H1 (cell line): ENCODE results near the gene RFLNA. TPM values are rescaled to one million over a fixed set of nuclear protein-coding genes. Genes with fewer than 3 reads are reported as not detected.

Source experiments
- CTCF ChIA-PET: fragments of 300-600 bp; sonication (Branson Sonifier 250); formaldehyde crosslinking; loops from one replicate; lab custom pipeline; 2021; ENCODE audit not compliant: partially characterized antibody; lab: Charles Lee
- POLR2A ChIA-PET: fragments of 300-600 bp; sonication (Branson Sonifier 250); formaldehyde crosslinking; loops from one replicate; lab custom pipeline; 2021; ENCODE audit warnings: inconsistent platforms; ENCODE audit not compliant: partially characterized antibody; lab: Charles Lee
- DNase-seq, 2 experiments: peaks; one replicate each; pipeline versions ENCODE4 v3.0.0 to v3.0.0-alpha.2; 2010 to 2022; ENCODE audit warnings: low spot score in 2 of 2, low read depth in 1 of 2, mixed read lengths in 1 of 2
- FAIRE-seq: peaks from 2 replicates; lab custom pipeline; 2011; peaks lifted over from hg19 to GRCh38; lab: Jason Lieb, UNC
- H2AFZ ChIP-seq: 2 replicates; pipeline ENCODE4 v1.8.1; 2012; ENCODE audit warnings: low read length, inconsistent platforms
- H2AK5ac ChIP-seq: 2 replicates; pipeline ENCODE4 v1.6.1; 2013; ENCODE audit warnings: low read depth, low read length
- H2BK120ac ChIP-seq: replicated peaks from 2 replicates; pipeline ENCODE3; 2013; ENCODE audit warnings: low read depth, low read length, inconsistent platforms
- H2BK12ac ChIP-seq: 2 replicates; pipeline ENCODE4 v1.6.1; 2013; ENCODE audit warnings: low read depth, low read length
- H2BK15ac ChIP-seq: 2 replicates; pipeline ENCODE4 v1.6.1; 2013; ENCODE audit warnings: low read length
- H2BK20ac ChIP-seq: 2 replicates; pipeline ENCODE4 v1.6.1; 2013; ENCODE audit warnings: low read length
- H2BK5ac ChIP-seq: 2 replicates; pipeline ENCODE4 v1.6.1; 2013; ENCODE audit warnings: low read depth, low read length
- H3K14ac ChIP-seq: 2 replicates; pipeline ENCODE4 v1.6.1; 2013; ENCODE audit warnings: inconsistent platforms; ENCODE audit not compliant: insufficient read length
- H3K18ac ChIP-seq: 2 replicates; pipeline ENCODE4 v1.6.1; 2013; ENCODE audit warnings: low read length; ENCODE audit errors: extremely low read depth
- H3K23ac ChIP-seq: 2 replicates; pipeline ENCODE4 v1.6.1; 2013; ENCODE audit warnings: inconsistent platforms; ENCODE audit not compliant: insufficient read length
- H3K23me2 ChIP-seq: 2 replicates; pipeline ENCODE4 v1.6.1; 2013; ENCODE audit warnings: low read depth, low read length
- H3K27ac ChIP-seq: 2 replicates; pipeline ENCODE4 v1.6.1; 2011; ENCODE audit warnings: low read depth, low read length, inconsistent platforms
- H3K27me3 ChIP-seq, 4 experiments: replicated peaks in 1 of 4; 1 replicate in 1 of 4; 2 replicates in 3 of 4; pipeline versions ENCODE4 v1.6.1 to v1.8.1; 2011 to 2013; ENCODE audit warnings: low read length in 3 of 4, mild to moderate bottlenecking in 3 of 4, inconsistent platforms in 2 of 4, mixed read lengths in 2 of 4, moderate library complexity in 1 of 4; ENCODE audit not compliant: control insufficient read depth in 3 of 4, insufficient read depth in 3 of 4; ENCODE audit errors: extremely low read depth in 1 of 4
- H3K36me3 ChIP-seq, 4 experiments: 2 replicates each; pipeline versions ENCODE4 v1.6.1 to v1.8.1; 2011 to 2013; ENCODE audit warnings: mild to moderate bottlenecking in 4 of 4, low read length in 3 of 4, moderate library complexity in 2 of 4, control low read depth in 1 of 4, inconsistent platforms in 1 of 4; ENCODE audit not compliant: insufficient read depth in 4 of 4, control insufficient read depth in 2 of 4
- H3K4ac ChIP-seq: replicated peaks from 2 replicates; pipeline ENCODE3; 2013; ENCODE audit warnings: low read length, low read depth, mixed read lengths, inconsistent platforms; ENCODE audit not compliant: insufficient read length
- H3K4me1 ChIP-seq, 4 experiments: replicated peaks in 1 of 4; 1 replicate in 1 of 4; 2 replicates in 3 of 4; pipeline versions ENCODE4 v1.6.1 to v1.8.1; 2011 to 2013; ENCODE audit warnings: low read length in 3 of 4, inconsistent platforms in 2 of 4, mixed read lengths in 1 of 4; ENCODE audit not compliant: insufficient read depth in 4 of 4, control insufficient read depth in 3 of 4
- H3K4me2 ChIP-seq, 2 experiments: 2 replicates each; pipeline versions ENCODE4 v1.6.1 to v1.8.1; 2011 to 2013; ENCODE audit warnings: low read depth in 2 of 2, low read length in 2 of 2, control low read depth in 1 of 2, inconsistent platforms in 1 of 2, mild to moderate bottlenecking in 1 of 2; ENCODE audit not compliant: insufficient read depth in 1 of 2
- H3K4me3 ChIP-seq, 4 experiments: fragments of 200-600, 300-600 bp in 1 of 4; sonication (generic), shearing (Covaris generic), sonication (Bioruptor Twin) in 1 of 4; 2 replicates each; pipeline versions ENCODE4 v1.5.1 to v1.8.1; 2011 to 2016; ENCODE audit warnings: low read length in 4 of 4, low read depth in 3 of 4, control low read depth in 2 of 4, inconsistent platforms in 2 of 4, mild to moderate bottlenecking in 2 of 4, mixed read lengths in 1 of 4, moderate library complexity in 1 of 4; ENCODE audit not compliant: insufficient read depth in 2 of 4; ENCODE audit errors: extremely low read depth in 1 of 4
- H3K56ac ChIP-seq: replicated peaks from 2 replicates; pipeline ENCODE3; 2013; ENCODE audit warnings: low read depth, mild to moderate bottlenecking, mixed read lengths, low read length, inconsistent platforms; ENCODE audit not compliant: insufficient read length
- H3K79me1 ChIP-seq: 2 replicates; pipeline ENCODE4 v1.6.1; 2013; ENCODE audit warnings: low read depth, low read length, control low read depth
- H3K79me2 ChIP-seq, 2 experiments: 2 replicates each; pipeline versions ENCODE4 v1.6.1 to v1.8.1; 2012 to 2013; ENCODE audit warnings: low read length in 2 of 2, mild to moderate bottlenecking in 2 of 2, inconsistent platforms in 1 of 2; ENCODE audit not compliant: insufficient read depth in 2 of 2, control insufficient read depth in 1 of 2
- H3K9ac ChIP-seq, 4 experiments: replicated peaks in 1 of 4; 1 replicate in 1 of 4; 2 replicates in 3 of 4; pipeline versions ENCODE4 v1.6.1 to v1.8.1; 2011 to 2013; ENCODE audit warnings: low read depth in 3 of 4, low read length in 3 of 4, control low read depth in 2 of 4, mild to moderate bottlenecking in 2 of 4, moderate library complexity in 2 of 4, inconsistent platforms in 1 of 4; ENCODE audit errors: extremely low read depth in 1 of 4
- H3K9me3 ChIP-seq, 2 experiments: 2 replicates each; pipeline versions ENCODE4 v1.6.1 to v1.8.1; 2012 to 2013; ENCODE audit warnings: mild to moderate bottlenecking in 2 of 2, moderate library complexity in 2 of 2, control low read depth in 1 of 2, inconsistent platforms in 1 of 2, low read depth in 1 of 2, low read length in 1 of 2, mixed read lengths in 1 of 2; ENCODE audit not compliant: insufficient read depth in 2 of 2
- H4K20me1 ChIP-seq, 2 experiments: replicated peaks in 1 of 2; 2 replicates each; pipeline versions ENCODE3 to v1.8.1; 2011 to 2013; ENCODE audit warnings: inconsistent platforms in 2 of 2, low read length in 2 of 2, mild to moderate bottlenecking in 1 of 2; ENCODE audit not compliant: insufficient read depth in 2 of 2, control insufficient read depth in 1 of 2
- H4K5ac ChIP-seq: 2 replicates; pipeline ENCODE4 v1.6.1; 2013; ENCODE audit warnings: low read length, low read depth, mixed read lengths, inconsistent platforms; ENCODE audit not compliant: insufficient read length
- H4K8ac ChIP-seq: 2 replicates; pipeline ENCODE4 v1.8.0; 2013; ENCODE audit warnings: mild to moderate bottlenecking, moderate library complexity, low read length, inconsistent platforms; ENCODE audit not compliant: insufficient read depth; ENCODE audit errors: extremely low read depth
- H4K91ac ChIP-seq: replicated peaks from 2 replicates; pipeline ENCODE3; 2013; ENCODE audit warnings: low read length, mixed read lengths, inconsistent platforms; ENCODE audit not compliant: insufficient read length
- ASH2L ChIP-seq: fragments of 200-600, 300-600 bp; sonication (generic); IDR thresholded peaks from one replicate; pipeline ENCODE4 v1.7.1; 2017; ENCODE audit warnings: low read length
- CTBP2 ChIP-seq: IDR thresholded peaks from 2 replicates; pipeline ENCODE4 v1.7.0; 2011; ENCODE audit warnings: borderline replicate concordance, mild to moderate bottlenecking, moderate library complexity, mixed read lengths, low read length; ENCODE audit not compliant: insufficient read depth, insufficient read length
- CTCF ChIP-seq, 3 experiments: IDR thresholded peaks; 1 replicate in 2 of 3; 2 replicates in 1 of 3; pipeline versions ENCODE4 v1.5.1 to v1.6.1; 2011; ENCODE audit warnings: low read length in 3 of 3, mild to moderate bottlenecking in 3 of 3, inconsistent platforms in 2 of 3, low read depth in 1 of 3, moderate library complexity in 1 of 3; ENCODE audit not compliant: insufficient read depth in 1 of 3; ENCODE audit errors: control extremely low read depth in 1 of 3
- JUND ChIP-seq: IDR thresholded peaks from 2 replicates; pipeline ENCODE4 v1.6.1; 2011; ENCODE audit warnings: mild to moderate bottlenecking, improper control_type of control experiment, low read length
- MAX ChIP-seq: IDR thresholded peaks from 2 replicates; pipeline ENCODE4 v1.6.1; 2012; ENCODE audit warnings: inconsistent platforms
- POLR2AphosphoS5 ChIP-seq: IDR thresholded peaks from 2 replicates; pipeline ENCODE4 v1.6.1; 2011; ENCODE audit warnings: low read depth, low read length
- RAD21 ChIP-seq, 2 experiments: IDR thresholded peaks in 1 of 2; conservative IDR thresholded peaks in 1 of 2; 2 replicates each; pipeline ENCODE4 v1.6.1; 2011; ENCODE audit warnings: low read depth in 2 of 2, low read length in 2 of 2, improper control_type of control experiment in 1 of 2, inconsistent platforms in 1 of 2, mild to moderate bottlenecking in 1 of 2, moderate library complexity in 1 of 2
- RBBP5 ChIP-seq: IDR thresholded peaks from 2 replicates; pipeline ENCODE4 v1.7.1; 2012; ENCODE audit warnings: low read depth, mild to moderate bottlenecking, inconsistent platforms, low read length, moderate library complexity, borderline replicate concordance
- WGBS, 2 experiments: shearing (Covaris generic) in 1 of 2; methylation state at CpG; one replicate each; pipeline versions ENCODE4 v1.1.6 to v1.1.7; 2013 to 2015; ENCODE audit warnings: low lambda C conversion rate in 2 of 2, mixed read lengths in 2 of 2, inconsistent platforms in 1 of 2, low coverage in 1 of 2, missing lambda C conversion rate in 1 of 2; ENCODE audit not compliant: insufficient replicate concordance in 2 of 2, insufficient coverage in 1 of 2, insufficient read length in 1 of 2; ENCODE audit errors: extremely low coverage in 1 of 2, missing lambda C conversion rate in 1 of 2; 5-methylcytosine and 5-hydroxymethylcytosine counted together
- polyA plus RNA-seq, 7 experiments: library from polyadenylated mRNA; depleted of rRNA in 3 of 7; stranded (reverse) in 5 of 7; unstranded in 2 of 7; fragments of >200 nt in 5 of 7; fragments of 200-250 nt in 2 of 7; gene quantifications; 1 replicate in 5 of 7; 2 replicates in 1 of 7; 4 replicates in 1 of 7; pipeline versions ENCODE4 v1.2.1 to v1.2.3, GENCODE V29; 2011 to 2013; ENCODE audit warnings: missing spikeins in 2 of 7, mixed read lengths in 2 of 7
- total RNA-seq: library from RNA; stranded (reverse); fragmentation: NEBNext Ultra II Directional; extraction: Animal tissue kit (Norgen Biotek cat#: 25700); gene quantifications from 2 replicates; pipeline ENCODE4 v1.2.1, GENCODE V29; 2021

The RFLNA gene
- total and polyA plus RNA-seq, 2 of the 8 experiments (the other 6 are each of a cell fraction or from before 2014, with no cell fraction given) = 6.4 to 6.6 TPM

GRCh38 chr12:124347805-124348658 is 53.1 kb downstream of the RFLNA start:
- no peak overlapping the region for H2BK15ac ChIP-seq
- no peak overlapping the region for H3K4me3 ChIP-seq
- 91% methylated on average over 27 of the region's 34 CpGs; no CpG with 5 or more reads in 1 of the 2 experiments for WGBS, 2 experiments
- no peak overlapping the region for H3K14ac ChIP-seq
- no peak overlapping the region for H2AFZ ChIP-seq
- H3K9me3 ChIP-seq = no peaks in the 10 kb centered on the region
- peak overlapping the region; percentile 90; the same call in 1 of the 2 replicates for H2BK12ac ChIP-seq
- H3K4me1 ChIP-seq = no peaks in the 10 kb centered on the region
- no peak overlapping the region for H3K23ac ChIP-seq
- no peak overlapping the region for H3K4me2 ChIP-seq
- DNase-seq (peak in 1 of 2 experiments; percentile 74), FAIRE-seq (no peak)
- H3K27ac ChIP-seq = no peak overlapping the region; the same call in 1 of the 2 replicates
- peak overlapping the region; percentile 95; the same call in 1 of the 2 replicates for H2AK5ac ChIP-seq
- no peaks in the 10 kb centered on the region for H3K23me2 ChIP-seq
- H3K9ac ChIP-seq = no peak overlapping the region
- H3K79me1 ChIP-seq = no peaks in the 10 kb centered on the region
- no peak overlapping the region for H3K56ac ChIP-seq
- H4K20me1 ChIP-seq = peaks cover 0 to 9% of the 10 kb centered on the region in 2 experiments
- H2BK5ac ChIP-seq = peak overlapping the region; percentile 75; the same call in 1 of the 2 replicates
- H4K8ac ChIP-seq = 0 out of 2 replicates have a peak overlapping the region, but pooled peaks have one; percentile 5
- H3K18ac ChIP-seq = no peak overlapping the region
- H2BK20ac ChIP-seq = no peak overlapping the region
- H4K5ac ChIP-seq = no peak overlapping the region
- ChIA-PET CTCF (interaction anchor here (0.7 to 2.9 kb wide), 22 partner anchors 10 to 448 kb away, joined by 3 to 14 read pairs (median 4); no protein-coding TSS in a partner anchor), POLR2A (no interaction called here)
- TF ChIP-seq CTCF (IDR thresholded peaks at IDR 0.05; ENCODE audit: control extremely low read depth in 1 of 3, insufficient read depth in 1 of 3, low read depth in 1 of 3, low read length in 3 of 3) (peak in 2 of 3 experiments; percentile 49 to 66; a peak in 2 of 4 replicates), JUND (no peak), POLR2AphosphoS5 (peak; percentile 19; the same call in 1 of the 2 replicates), RBBP5 (no peak), RAD21 (IDR thresholded peaks at IDR 0.05 in 1 of 2, conservative IDR thresholded peaks at IDR 0.05 in 1 of 2; ENCODE audit: low read depth in 2 of 2, low read length in 2 of 2) (peak; percentile 47 to 49), CTBP2 (no peak), ASH2L (no peak), MAX (no peak)
- H3K4ac ChIP-seq = no peak overlapping the region
- no peaks in the 10 kb centered on the region for H3K79me2 ChIP-seq
- no peaks in the 10 kb centered on the region for H3K27me3 ChIP-seq
- H4K91ac ChIP-seq = no peak overlapping the region
- H3K36me3 ChIP-seq = peaks cover 14 to 44% (median 42%) of the 10 kb centered on the region in 4 experiments
- no peak overlapping the region for H2BK120ac ChIP-seq
